ENCODE results near the gene RPL10. TPM values are rescaled to one million over a fixed set of nuclear protein-coding genes. Genes with fewer than 3 reads are reported as not detected.

RPL10 gene
- total RNA-seq, result 2,048 and 2,051 TPM in 2 replicates

GRCh38 chrX:154397888-154398667 is at the start of gene RPL10:
TSS of gene RPL10 (plus strand) at chrX:154398377. CDS start at chrX:154398520, 143 bp downstream.

GRCh38 chrX:154374313-154375155 is 23.6 kb upstream of the RPL10 start, which contains the start of gene FLNA:
TSS of gene FLNA (minus strand) at chrX:154374634. CDS start at chrX:154371245, 3,389 bp downstream.

GRCh38 chrX:154378799-154379568 is 19.2 kb upstream of the RPL10 start, which contains the start of gene EMD:
TSS of gene EMD (plus strand) at chrX:154379295. CDS start at chrX:154379485, 190 bp downstream.

GRCh38 chrX:154409222-154409871 is 11.2 kb downstream of the RPL10 start, which contains the start of gene DNASE1L1:
TSS of gene DNASE1L1 (minus strand) at chrX:154409254. CDS start at chrX:154405568, 3,686 bp downstream.

GRCh38 chrX:154428176-154429171 is 30.3 kb downstream of the RPL10 start, which contains the start of gene ATP6AP1:
TSS of gene ATP6AP1 (plus strand) at chrX:154428677. CDS start at chrX:154428693, 16 bp downstream.

GRCh38 chrX:154436983-154437752 is 39.0 kb downstream of the RPL10 start, which contains the start of gene GDI1:
TSS of gene GDI1 (plus strand) at chrX:154437154. CDS start at chrX:154437255, 101 bp downstream.

GRCh38 chrX:154443992-154444754 is 46.0 kb downstream of the RPL10 start, which contains the start of gene FAM50A:
TSS of gene FAM50A (plus strand) at chrX:154444141. CDS start at chrX:154444236, 95 bp downstream.

Other genes starting within 250 kb of the RPL10 start
- gene OPN1MW, start 215.8 kb upstream of the RPL10 start, total RNA-seq, result 0.25 TPM in 1 of 2 replicates, not detected in the other
- gene OPN1MW2, start 178.6 kb upstream of the RPL10 start, total RNA-seq, result not detected in 2 replicates
- gene OPN1MW3, start 140.8 kb upstream of the RPL10 start, total RNA-seq, result not detected in 2 replicates
- 0.16 TPM in 1 of 2 replicates, not detected in the other for gene TEX28, start 103.3 kb upstream of the RPL10 start, total RNA-seq
- under 0.01 and 0.31 TPM in 2 replicates for gene TKTL1, start 102.6 kb upstream of the RPL10 start, total RNA-seq
- 1,640 and 2,434 TPM in 2 replicates for gene FLNA, start 23.7 kb upstream of the RPL10 start, total RNA-seq
- gene EMD, start 19.1 kb upstream of the RPL10 start, total RNA-seq, result 16.6 and 18.8 TPM in 2 replicates
- 70.6 and 90.2 TPM in 2 replicates for gene DNASE1L1, start 10.9 kb downstream of the RPL10 start, total RNA-seq
- gene TAFAZZIN, start 13.2 kb downstream of the RPL10 start, total RNA-seq, result 20.9 and 23.9 TPM in 2 replicates
- 54.4 and 128 TPM in 2 replicates for gene ATP6AP1, start 30.3 kb downstream of the RPL10 start, total RNA-seq
- gene GDI1, start 38.8 kb downstream of the RPL10 start, total RNA-seq, result 36.4 and 99.2 TPM in 2 replicates
- gene FAM50A, start 45.8 kb downstream of the RPL10 start, total RNA-seq, result 64.9 and 118 TPM in 2 replicates
- 7.9 and 13.3 TPM in 2 replicates for gene PLXNA3, start 59.9 kb downstream of the RPL10 start, total RNA-seq
- gene LAGE3, start 80.9 kb downstream of the RPL10 start, total RNA-seq, result 11.2 and 11.5 TPM in 2 replicates
- 37.1 and 49.5 TPM in 2 replicates for gene UBL4A, start 88.2 kb downstream of the RPL10 start, total RNA-seq
- gene SLC10A3, start 92.3 kb downstream of the RPL10 start, total RNA-seq, result 9.7 and 22.1 TPM in 2 replicates
- gene FAM3A, start 117.9 kb downstream of the RPL10 start, total RNA-seq, result 17.6 and 45.2 TPM in 2 replicates
- 38.9 and 52.8 TPM in 2 replicates for gene G6PD, start 148.5 kb downstream of the RPL10 start, total RNA-seq
- gene IKBKG, start 149.2 kb downstream of the RPL10 start, total RNA-seq, result 12.1 and 14.2 TPM in 2 replicates
- gene CTAG1A, start 186.8 kb downstream of the RPL10 start, total RNA-seq, result not detected in 2 replicates
- gene CTAG1B, start 220.9 kb downstream of the RPL10 start, total RNA-seq, result not detected in 2 replicates

Data from bladder microvascular endothelial cell (primary cell).